NT2/D1 (cell line): ENCODE results near the gene CRYL1.

Source experiments
- SUZ12 ChIP-seq: IDR thresholded peaks from 2 replicates; pipeline ENCODE4 v1.6.1; 2011; ENCODE audit not compliant: insufficient read length, insufficient read depth; ENCODE audit errors: extremely low read depth
- YY1 ChIP-seq: IDR thresholded peaks from 2 replicates; pipeline ENCODE4 v1.6.1; 2011; ENCODE audit not compliant: insufficient read length, insufficient read depth
- ZNF274 ChIP-seq: IDR thresholded peaks from 2 replicates; pipeline ENCODE4 v1.6.1; 2011; ENCODE audit warnings: mild to moderate bottlenecking, low read depth, low read length

- TF ChIP-seq ZNF274 (no peak), YY1 (no peak), SUZ12 (no peak)
Observed at GRCh38 chr13:20489185-20489820, 36.4 kb downstream of the CRYL1 start.
